ENCODE data around the gene TP63.

The TP63 gene

DNA sequence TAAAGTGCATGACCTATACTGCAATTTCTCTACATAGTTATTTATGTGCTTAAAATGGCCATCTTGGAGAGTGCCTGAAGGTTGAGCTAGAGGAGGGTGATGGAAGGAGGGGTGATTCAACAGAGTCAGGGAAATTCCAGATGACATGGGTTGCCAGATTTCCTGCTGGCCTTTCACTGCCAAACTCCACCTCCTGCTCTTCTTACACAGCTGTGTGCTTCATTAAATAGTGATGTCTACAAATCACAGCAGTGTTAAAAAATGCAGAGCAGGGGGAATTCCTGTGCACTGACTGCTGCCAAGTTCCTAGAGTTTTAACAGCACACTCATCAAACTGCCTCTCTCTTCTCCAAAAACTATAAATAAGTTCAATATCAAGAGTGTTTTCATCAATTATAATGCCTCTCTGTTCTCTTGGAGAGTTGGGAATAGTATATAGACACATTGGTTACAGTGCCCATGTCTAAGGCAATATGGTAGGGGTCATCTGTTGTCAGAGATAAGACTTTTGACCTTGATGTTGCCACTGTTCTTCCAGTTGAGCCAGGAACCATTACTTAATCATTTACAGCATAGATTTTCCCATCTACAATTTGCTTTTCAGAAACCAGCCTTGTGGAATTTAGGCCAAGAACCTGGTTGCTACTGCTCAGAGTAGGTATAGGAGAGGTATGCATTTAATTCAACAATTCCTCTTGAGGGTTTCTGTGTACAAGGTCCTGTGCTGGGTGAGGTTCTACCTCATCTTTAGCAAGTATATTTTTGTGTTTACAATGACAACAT lies 79.6 kb downstream of the TP63 start:
- peaks cover 1 to 3% of the 10 kb centered on the region in 2 donors for H3K9me3 Mint-ChIP-seq
- no peak overlapping the region for H3K4me3 Mint-ChIP-seq
- ATAC-seq (replicated peaks) (peak in 1 of 2 donors; percentile 65), DNase-seq (no peak)
- no peaks in the 10 kb centered on the region for H3K4me1 Mint-ChIP-seq
- H3K27me3 Mint-ChIP-seq = no peaks in the 10 kb centered on the region
- no peaks in the 10 kb centered on the region for H3K36me3 Mint-ChIP-seq
- H3K27ac Mint-ChIP-seq = no peak overlapping the region

- Mint-ChIP-seq H3K4me1 (no peaks in the 10 kb centered on the region), H3K36me3 (no peaks in the 10 kb centered on the region), H3K27ac (no peak overlapping the region), H3K9me3 (no peaks in the 10 kb centered on the region), H3K4me3 (no peak overlapping the region), H3K27me3 (no peaks in the 10 kb centered on the region)
- ATAC-seq (replicated peaks) (no peak), DNase-seq (no peak)
Observed at GRCh38 chr3:189712906-189713483, 81.8 kb downstream of the TP63 start.

DNA sequence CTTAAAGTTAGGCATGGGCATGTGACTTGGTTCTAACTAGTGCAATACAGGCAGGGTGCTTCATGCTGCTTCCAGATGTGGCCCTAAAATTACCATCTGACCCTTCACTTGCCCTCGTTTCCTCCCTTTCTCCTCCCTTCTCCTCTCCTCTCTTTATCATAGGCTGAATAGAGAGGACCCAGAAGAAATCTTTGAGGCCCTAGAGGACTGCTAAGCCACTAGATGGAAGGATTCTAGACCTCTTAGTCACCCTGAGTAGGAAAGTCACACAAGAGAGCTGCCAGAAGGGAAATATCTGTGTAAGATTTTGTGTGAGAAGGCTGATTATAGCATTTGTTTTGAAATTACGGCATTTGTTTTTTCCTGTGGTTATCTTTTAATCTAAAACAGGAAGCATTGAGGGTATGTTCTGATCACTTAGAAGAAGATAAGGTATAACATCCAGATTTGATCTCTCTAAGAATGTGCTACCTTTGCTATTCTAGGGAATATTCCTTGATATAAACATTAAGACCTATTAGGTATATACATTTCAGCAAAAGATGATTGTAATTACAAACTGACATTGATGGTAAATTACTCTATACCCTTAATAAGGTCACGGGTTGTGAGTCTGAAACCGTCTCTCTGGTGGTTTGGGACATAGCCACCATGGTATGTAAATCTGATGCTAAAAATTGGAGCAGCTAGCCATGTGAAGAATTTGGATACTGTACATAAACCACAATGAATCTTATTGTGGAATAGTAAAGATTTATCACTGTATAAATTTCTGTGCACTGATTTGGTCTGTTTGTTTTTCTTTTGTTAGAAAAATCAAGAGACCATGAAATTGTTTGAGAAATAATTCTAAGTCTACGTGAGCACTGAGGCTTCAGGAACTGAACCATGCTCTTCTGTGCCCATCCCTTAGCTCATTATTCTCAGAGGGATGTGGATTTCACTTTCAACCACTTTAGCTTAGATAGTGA lies 84.1 kb downstream of the TP63 start:
- Mint-ChIP-seq H3K4me3 (no peak overlapping the region), H3K27me3 (no peaks in the 10 kb centered on the region), H3K4me1 (no peaks in the 10 kb centered on the region), H3K9me3 (no peaks in the 10 kb centered on the region), H3K36me3 (no peaks in the 10 kb centered on the region), H3K27ac (no peak overlapping the region)
- DNase-seq = no peak
- ATAC-seq (replicated peaks) = no peak

DNA sequence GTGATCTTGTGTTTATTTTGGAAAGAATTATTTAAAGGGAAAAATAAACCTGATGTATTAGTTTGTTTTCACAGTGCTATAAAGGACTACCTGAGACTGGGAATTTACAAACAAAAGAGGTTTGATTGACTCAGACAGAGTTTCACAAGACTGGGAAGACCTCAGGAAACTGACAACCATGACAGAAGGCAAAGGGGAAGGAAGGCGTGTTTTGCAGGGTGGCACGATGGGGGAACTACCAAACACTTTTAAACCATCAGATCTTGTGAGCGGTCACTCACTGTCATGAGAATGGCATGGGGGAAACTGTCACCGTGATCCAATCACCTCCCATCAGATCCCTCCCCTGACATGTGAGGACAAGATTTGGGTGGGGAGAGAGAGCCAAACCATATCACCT lies 87.0 kb downstream of the TP63 start:
- H3K9me3 Mint-ChIP-seq = no peaks in the 10 kb centered on the region
- H3K36me3 Mint-ChIP-seq = no peaks in the 10 kb centered on the region
- H3K4me1 Mint-ChIP-seq = no peaks in the 10 kb centered on the region
- no peak overlapping the region for H3K4me3 Mint-ChIP-seq
- DNase-seq (no peak), ATAC-seq (replicated peaks) (no peak)
- no peak overlapping the region for H3K27ac Mint-ChIP-seq
- no peaks in the 10 kb centered on the region for H3K27me3 Mint-ChIP-seq

DNA sequence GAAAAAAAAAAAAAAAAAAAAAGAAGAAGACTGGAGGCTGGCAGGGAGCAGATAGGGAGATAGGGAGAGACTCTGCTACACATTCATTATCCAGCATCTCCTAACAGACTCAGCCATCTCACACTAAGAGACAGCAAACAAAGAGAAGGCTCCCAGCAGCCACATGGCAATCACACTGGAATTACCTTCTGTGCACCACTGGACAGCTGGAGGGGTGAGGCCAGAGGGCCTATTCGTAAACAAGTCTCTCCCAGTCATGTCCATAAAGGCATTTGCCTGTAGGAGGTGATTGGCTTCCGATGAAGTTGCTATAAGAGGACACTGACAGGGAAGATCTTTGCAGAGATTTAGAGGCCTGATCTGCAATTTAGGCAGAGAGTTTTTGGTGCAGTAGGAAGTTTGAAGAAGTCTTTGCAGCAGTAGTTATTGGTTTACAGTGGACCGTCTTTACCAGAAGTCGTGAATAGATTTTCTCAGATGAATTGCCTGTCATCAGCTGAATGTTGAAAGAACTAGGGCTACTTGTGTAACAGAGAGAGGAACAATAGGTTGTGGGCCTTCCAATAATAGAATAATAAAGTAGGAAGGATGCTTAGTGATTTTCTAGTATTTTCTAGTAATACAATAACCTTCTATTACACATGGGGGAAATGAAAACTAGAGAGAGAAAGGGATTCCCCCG lies 89.7 kb downstream of the TP63 start:
- H3K4me1 Mint-ChIP-seq = no peaks in the 10 kb centered on the region
- no peaks in the 10 kb centered on the region for H3K9me3 Mint-ChIP-seq

GRCh38 chr3:189721873-189722665 lies 90.9 kb downstream of the TP63 start:
- Mint-ChIP-seq H3K9me3 (no peaks in the 10 kb centered on the region), H3K27ac (no peak overlapping the region), H3K4me1 (no peaks in the 10 kb centered on the region), H3K4me3 (no peak overlapping the region), H3K27me3 (no peaks in the 10 kb centered on the region), H3K36me3 (no peaks in the 10 kb centered on the region)
- ATAC-seq (replicated peaks) (no peak), DNase-seq (no peak)

More for the DNA sequence above, 89.7 kb downstream of the TP63 start:
- no peak for DNase-seq
- Mint-ChIP-seq H3K36me3 (no peaks in the 10 kb centered on the region), H3K27me3 (no peaks in the 10 kb centered on the region), H3K4me3 (no peak overlapping the region), H3K27ac (no peak overlapping the region)
- ATAC-seq (replicated peaks) = no peak

GRCh38 chr3:189724356-189724755 lies 93.2 kb downstream of the TP63 start:
- H3K36me3 Mint-ChIP-seq = no peaks in the 10 kb centered on the region
- no peak overlapping the region for H3K4me3 Mint-ChIP-seq
- H3K9me3 Mint-ChIP-seq = peaks cover 0 to 2% of the 10 kb centered on the region in 2 donors
- ATAC-seq (replicated peaks) (no peak), DNase-seq (no peak)
- H3K4me1 Mint-ChIP-seq = no peaks in the 10 kb centered on the region
- H3K27ac Mint-ChIP-seq = no peak overlapping the region
- H3K27me3 Mint-ChIP-seq = no peaks in the 10 kb centered on the region

DNA sequence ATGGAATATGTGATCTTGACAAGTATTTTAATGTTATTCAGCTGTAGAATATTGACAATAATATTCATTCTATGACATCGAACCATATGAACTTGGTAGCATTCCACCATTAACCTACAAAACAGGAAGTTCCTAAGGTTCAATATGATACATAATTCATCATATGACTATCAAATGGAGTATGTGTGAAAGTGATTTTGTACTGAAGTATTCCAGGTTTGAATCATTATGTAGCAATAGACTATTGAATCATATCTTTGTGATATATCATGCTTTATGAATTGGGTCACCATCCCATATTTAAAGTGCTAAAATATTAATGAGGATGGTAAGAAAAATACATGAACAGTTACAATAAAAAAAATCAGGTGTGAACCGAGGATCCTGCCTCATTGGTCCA lies 95.1 kb downstream of the TP63 start:
- Mint-ChIP-seq H3K36me3 (no peaks in the 10 kb centered on the region), H3K27ac (no peak overlapping the region), H3K4me3 (no peak overlapping the region), H3K27me3 (no peaks in the 10 kb centered on the region), H3K9me3 (peaks cover 0 to 3% of the 10 kb centered on the region in 2 donors), H3K4me1 (no peaks in the 10 kb centered on the region)
- no peak for ATAC-seq (replicated peaks)
- DNase-seq = no peak

DNA sequence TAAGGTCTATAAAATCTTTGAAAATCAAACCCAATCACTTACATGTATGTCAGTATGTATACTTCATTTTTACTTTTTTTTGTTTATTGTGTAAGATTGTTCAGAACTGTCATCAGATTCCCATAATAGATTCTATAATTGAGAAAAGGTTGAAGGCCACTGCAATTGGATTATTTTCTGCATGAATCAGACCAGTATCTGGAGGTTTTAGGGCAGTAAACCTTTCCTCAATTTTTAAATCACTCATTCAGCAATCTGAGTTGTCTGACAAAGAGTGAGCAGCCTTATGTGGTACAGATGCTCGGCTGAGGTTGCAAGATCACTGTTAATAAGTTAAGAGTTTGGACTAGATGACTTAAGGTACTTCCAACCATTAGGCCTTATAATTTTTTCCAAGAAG lies 96.0 kb downstream of the TP63 start:
- peaks cover 0 to 3% of the 10 kb centered on the region in 2 donors for H3K9me3 Mint-ChIP-seq
- no peaks in the 10 kb centered on the region for H3K4me1 Mint-ChIP-seq
- H3K4me3 Mint-ChIP-seq = no peak overlapping the region
- no peaks in the 10 kb centered on the region for H3K27me3 Mint-ChIP-seq
- H3K27ac Mint-ChIP-seq = no peak overlapping the region
- no peaks in the 10 kb centered on the region for H3K36me3 Mint-ChIP-seq
- ATAC-seq (replicated peaks) = no peak
- DNase-seq = no peak

DNA sequence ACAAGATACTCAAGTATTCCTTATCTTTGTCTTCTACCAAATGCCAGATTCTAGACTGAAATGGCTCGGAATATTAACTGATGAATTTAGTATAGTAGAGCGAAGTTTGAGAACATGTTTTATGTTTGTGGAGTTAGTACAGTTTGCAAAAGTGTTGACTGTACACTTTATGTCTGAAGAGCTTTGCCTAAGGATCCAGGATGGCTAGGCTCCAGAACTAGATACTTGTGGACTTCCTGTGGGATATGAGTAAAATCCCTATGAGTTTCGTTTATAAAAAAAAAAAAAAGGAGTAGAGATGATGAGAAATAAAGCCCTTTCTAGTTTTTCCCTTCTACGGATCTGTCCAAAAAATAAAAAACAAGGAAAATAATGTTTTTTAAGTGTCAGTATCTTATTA lies 96.7 kb downstream of the TP63 start:
- H3K9me3 Mint-ChIP-seq = peaks cover 0 to 3% of the 10 kb centered on the region in 2 donors
- DNase-seq = no peak
- no peaks in the 10 kb centered on the region for H3K36me3 Mint-ChIP-seq
- no peaks in the 10 kb centered on the region for H3K27me3 Mint-ChIP-seq
- ATAC-seq (replicated peaks) = no peak
- no peak overlapping the region for H3K27ac Mint-ChIP-seq
- H3K4me3 Mint-ChIP-seq = no peak overlapping the region
- H3K4me1 Mint-ChIP-seq = no peaks in the 10 kb centered on the region

GRCh38 chr3:189728915-189729314 lies 97.7 kb downstream of the TP63 start:
- ATAC-seq (replicated peaks) = no peak
- no peaks in the 10 kb centered on the region for H3K36me3 Mint-ChIP-seq
- no peaks in the 10 kb centered on the region for H3K4me1 Mint-ChIP-seq
- H3K9me3 Mint-ChIP-seq = peaks cover 0 to 3% of the 10 kb centered on the region in 2 donors
- H3K27me3 Mint-ChIP-seq = no peaks in the 10 kb centered on the region
- DNase-seq = no peak
- H3K4me3 Mint-ChIP-seq = no peak overlapping the region
- no peak overlapping the region for H3K27ac Mint-ChIP-seq

- Mint-ChIP-seq H3K27ac (no peak overlapping the region), H3K36me3 (no peaks in the 10 kb centered on the region), H3K27me3 (no peaks in the 10 kb centered on the region), H3K4me3 (no peak overlapping the region), H3K9me3 (peaks cover 0 to 1% of the 10 kb centered on the region in 2 donors), H3K4me1 (no peaks in the 10 kb centered on the region)
- no peak for ATAC-seq (replicated peaks)
- no peak for DNase-seq
Observed at GRCh38 chr3:189734061-189734460, 102.9 kb downstream of the TP63 start.

- Mint-ChIP-seq H3K36me3 (no peaks in the 10 kb centered on the region), H3K27ac (no peak overlapping the region), H3K9me3 (no peaks in the 10 kb centered on the region), H3K4me3 (no peak overlapping the region), H3K4me1 (no peaks in the 10 kb centered on the region), H3K27me3 (no peaks in the 10 kb centered on the region)
- ATAC-seq (replicated peaks) (no peak), DNase-seq (no peak)
Observed at GRCh38 chr3:189735913-189736312, 104.7 kb downstream of the TP63 start.
